NCI-H2081 treated with DMSO at 0.1 percent for 48 hours (cell line): ENCODE results near the gene CARD11.

Experiments
- DNase-seq: peaks from one replicate; lab custom pipeline; 2025; lab: John Stamatoyannopoulos, UW

CARD11 gene

DNA sequence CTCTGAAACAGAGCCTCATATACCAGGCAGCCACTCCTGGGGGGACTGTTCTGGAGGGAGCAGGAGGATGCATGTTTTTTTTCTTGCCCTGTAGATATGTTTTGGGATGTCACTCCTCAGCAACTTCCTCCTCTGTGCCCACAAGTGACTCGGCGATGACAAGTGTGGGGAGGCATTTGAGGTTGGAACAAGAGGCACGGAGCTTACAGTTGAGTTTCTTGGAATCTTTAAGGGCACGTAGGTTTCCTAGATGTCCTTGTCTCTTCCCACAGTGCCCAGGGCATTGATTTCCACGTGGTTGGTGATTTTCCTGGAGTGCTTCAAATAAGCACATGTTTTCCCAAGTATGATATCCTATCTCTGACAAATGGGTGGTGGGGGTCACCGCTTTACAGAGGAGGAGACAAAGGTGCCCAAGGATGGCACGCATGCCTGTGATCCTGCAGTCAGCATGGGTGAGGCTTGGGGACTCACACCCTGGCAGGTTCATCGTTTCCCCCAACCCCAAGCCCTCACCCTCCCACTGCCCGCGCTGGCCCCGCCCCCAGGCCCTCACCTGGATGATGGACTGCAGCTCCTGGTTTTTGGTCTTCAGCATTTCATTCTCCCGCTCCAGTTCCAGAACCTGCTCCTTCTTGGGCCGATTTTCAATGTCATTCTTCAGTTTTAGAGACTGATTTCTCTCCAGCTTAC lies 104.3 kb downstream of the CARD11 start:
- DNase-seq = no peak

- no peak for DNase-seq
These were observed 105.0 kb downstream of the CARD11 start for GRCh38 chr7:2938514-2939192.

- no peak for DNase-seq
These were observed 105.8 kb downstream of the CARD11 start for GRCh38 chr7:2937701-2938513.

DNA sequence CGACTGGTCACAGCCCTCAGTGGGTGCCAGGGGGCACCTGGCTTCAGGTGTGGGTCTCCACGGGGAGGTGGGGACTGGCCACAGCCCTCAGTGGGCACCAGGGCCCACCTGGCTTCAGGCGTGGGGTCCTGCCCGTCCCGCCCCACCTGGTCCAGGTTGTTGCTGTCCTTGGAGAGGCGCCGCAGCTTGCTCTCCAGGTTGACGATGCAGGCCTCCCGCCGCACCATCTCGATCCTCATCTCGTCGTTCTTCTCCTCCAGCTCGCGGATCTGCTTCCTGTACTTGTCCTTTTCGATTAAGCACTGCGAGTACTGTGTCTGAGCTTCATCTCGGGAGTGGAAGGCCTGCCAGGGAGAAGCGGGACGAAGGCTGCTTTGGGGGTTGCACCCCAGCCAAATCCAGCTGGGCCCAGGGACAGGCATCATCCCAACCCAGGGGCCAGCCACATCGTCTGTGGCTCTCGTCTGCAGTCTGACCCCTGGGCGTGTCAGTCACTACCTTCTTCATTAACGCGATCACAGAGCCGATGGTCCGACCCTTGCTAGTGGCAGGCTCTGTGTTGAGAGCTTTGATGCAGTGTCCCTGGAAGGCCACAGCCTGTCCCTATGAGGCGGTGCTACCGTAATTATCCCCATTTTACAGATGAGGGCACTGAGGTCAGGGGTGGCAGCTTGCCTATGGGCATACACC lies 106.6 kb downstream of the CARD11 start:
- no peak for DNase-seq

- no peak for DNase-seq
These were observed 107.4 kb downstream of the CARD11 start for GRCh38 chr7:2936301-2936700.

- no peak for DNase-seq
These were observed 108.5 kb downstream of the CARD11 start for GRCh38 chr7:2934984-2935740.

GRCh38 chr7:2934211-2934731 lies 109.4 kb downstream of the CARD11 start:
- DNase-seq = no peak

DNA sequence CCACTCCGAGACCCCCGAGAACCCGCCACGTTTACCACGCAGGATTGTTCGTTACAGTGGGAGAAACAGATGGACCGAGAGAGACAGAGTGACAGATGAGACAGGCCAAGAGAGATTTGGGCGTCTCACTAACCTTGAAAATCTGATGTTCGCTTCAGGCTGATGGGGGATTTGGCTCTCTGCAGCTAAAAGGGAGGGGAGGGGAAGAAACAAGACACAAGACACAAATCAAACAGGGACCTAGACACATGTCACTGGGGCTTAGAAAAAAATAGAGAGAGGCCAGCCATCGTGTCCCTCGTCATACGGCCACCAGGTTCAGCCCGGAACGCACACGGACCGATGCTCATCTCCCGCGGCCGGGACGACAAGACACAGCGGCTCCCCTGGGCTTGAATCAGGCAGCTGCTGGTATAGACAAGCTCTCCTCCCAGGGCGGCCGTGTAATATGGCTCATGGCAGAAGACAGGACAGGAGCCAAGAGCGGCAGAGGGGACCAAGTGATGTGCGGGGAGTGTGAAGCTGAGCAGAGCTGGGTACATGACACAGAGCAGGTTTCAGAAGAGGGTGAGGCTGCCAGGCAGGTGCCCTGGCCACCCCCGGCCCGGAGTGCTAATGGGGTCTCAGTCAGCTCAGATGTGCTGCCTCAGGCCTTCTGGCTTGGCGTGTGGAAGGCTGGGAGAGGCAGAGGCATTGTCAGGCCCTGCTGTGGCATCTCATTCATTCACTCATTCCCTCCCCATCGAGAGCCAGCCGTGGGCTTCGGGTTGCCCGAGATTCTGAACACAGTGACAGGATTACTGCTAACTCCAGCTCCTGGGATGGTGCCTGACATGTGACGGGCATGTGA lies 111.0 kb downstream of the CARD11 start:
- DNase-seq = no peak

DNA sequence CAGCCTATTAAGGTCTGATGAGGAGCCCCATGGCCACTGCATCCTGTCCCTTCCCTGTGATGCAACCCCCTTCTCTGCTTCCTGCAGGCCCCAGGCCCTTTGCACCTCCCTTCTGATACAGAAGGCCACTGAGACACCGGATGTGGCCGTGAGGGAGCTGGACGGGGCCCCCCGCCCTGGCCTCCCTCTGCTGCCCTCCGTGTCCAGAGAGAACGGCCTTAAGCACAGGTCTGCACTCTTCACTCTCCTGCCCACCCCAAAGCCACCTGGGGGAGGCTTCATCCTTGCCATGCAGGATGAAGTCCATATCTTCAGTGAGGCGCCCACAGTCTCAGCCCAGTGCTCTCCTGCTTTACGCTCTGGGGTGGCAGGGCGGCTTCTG lies 112.6 kb downstream of the CARD11 start:
- DNase-seq = no peak

GRCh38 chr7:2930310-2931033 lies 113.2 kb downstream of the CARD11 start:
- DNase-seq = no peak

DNA sequence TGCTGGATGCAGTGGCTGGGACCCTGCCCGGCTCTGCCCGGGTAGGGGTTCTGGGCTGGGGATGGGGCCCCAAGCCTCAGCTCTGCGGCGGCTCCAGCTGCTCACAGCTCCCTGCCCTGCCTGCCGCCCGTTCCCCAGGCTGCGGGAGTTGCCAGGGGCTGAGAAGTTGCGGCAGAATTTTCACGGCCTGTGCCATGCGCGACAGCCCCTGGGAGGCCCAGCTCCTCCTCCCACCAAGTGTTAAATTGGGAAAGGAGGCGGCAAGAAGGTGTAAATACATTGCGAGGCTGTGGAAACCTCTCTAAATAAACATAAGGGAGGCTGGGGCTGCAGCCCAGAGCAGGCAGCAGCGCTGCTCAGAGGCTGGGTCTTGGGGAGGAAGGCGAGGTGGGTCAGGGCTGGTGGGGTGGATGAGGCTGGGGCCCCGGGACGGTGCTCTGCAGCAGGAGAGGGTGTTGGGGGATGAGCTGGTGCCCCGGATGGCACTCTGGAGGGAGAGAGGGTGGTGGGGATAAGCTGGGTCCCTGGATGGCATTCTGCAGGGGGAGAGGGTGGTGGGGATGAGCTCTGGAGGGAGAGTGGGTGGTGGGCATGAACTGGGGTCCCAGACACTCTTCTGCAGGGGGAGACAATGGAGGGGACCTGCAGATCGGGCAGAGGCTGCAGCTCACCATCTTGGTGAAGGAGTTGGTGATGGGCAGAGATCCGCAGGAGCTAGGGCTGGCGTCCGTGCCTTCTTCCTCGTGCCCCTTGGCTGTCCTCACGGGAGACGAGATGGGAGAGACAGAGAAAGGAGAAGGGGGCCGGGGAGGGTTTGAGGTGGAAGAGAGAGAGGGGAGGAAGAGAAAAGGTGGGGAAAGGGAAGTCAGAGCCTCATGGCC lies 114.1 kb downstream of the CARD11 start:
- no peak for DNase-seq

DNA sequence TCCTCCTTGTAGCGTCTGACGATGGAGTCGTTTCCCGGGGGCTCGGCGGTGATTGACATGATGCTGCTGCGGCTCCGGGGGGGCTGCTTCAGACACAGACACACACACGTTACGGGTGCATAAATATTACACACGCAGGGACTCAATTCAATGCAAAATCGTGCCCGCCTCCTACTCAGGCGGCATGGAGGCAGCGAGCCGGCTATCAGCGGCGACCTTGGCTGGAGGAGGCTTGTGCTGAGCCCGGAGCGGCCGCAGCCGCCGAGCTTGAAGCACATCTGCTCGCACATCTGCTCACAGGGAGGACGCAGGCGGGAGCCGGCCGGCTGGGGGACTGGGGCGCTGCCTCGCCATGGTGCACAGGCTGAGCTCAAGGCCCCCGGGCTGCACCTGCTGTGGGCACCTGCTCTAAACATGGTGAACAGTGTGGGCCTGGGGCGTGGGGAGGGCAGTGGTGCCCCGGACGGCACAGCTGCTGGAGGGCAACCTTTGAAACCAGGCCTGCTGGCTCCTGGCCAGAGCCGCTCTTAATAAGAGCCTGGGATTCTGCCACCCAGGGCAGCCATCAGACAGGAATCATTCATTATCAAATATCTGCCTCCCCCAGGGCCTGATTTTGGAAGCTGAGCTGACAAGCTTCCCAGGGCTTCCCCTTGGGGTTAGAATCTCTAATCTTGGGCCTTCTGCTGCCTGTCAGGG lies 114.9 kb downstream of the CARD11 start:
- no peak for DNase-seq

- DNase-seq = no peak
These were observed 115.4 kb downstream of the CARD11 start for GRCh38 chr7:2928256-2928612.

DNA sequence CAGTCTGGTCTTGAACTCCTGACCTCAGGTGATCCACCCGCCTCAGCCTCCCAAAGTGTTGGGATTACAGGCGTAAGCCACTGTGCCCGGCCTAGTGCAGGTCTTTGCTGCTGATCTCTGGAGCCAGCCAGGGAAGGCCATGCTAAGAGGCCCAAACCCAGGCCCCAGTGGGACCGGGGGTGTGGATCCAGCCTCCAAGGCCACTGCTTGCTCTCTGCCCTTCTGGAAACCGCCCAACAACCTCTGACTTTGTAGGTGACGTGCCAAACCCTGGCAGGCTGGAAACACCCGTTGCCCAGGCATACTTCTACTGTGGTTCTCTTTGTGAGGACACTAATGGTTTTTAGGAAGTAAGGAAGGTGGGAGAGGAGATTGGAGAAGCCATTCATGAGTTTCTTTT lies 116.1 kb downstream of the CARD11 start:
- no peak for DNase-seq

DNA sequence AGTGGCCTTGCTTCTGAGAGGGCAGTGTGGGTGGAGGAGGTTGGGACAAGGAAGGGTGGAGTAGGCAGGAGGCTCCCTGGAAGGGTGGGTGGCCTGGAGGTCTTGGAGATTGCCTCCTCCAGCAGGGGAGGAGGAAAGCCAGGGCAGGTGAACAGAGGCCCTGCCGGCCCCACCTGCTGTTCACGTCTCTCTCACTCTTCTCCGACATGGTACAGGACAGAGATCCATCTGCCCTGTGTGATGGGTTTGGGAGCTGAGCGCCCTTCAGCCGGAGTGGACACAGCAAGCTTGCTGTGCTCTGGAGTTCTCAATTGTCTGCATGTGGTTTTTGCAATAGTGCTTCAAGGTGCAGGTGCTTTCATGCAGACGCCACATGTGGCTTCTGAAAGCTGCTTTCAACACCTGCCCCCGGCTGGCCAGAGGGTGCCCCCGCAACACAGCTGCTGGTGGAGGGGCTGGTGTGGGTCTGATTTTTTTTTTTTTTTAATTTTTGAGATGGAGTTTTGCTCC lies 116.7 kb downstream of the CARD11 start:
- no peak for DNase-seq

GRCh38 chr7:2926120-2926895 lies 117.4 kb downstream of the CARD11 start:
- no peak for DNase-seq
